HG02852 (cell line): ENCODE data around the gene MECP2.
"Not testable (repeated sequence)": the region's sequence is repeated elsewhere in the genome, so short reads cannot be mapped to it uniquely, and the experiment has no call there.

ENCODE experiments used
- ATAC-seq: cut with Tn5 transposase; IDR thresholded peaks from one replicate; pipeline ENCODE4 v1.9.1; 2021; ENCODE audit warnings: mild to moderate bottlenecking, moderate library complexity; ENCODE audit not compliant: unreplicated experiment

Gene MECP2

GRCh38 chrX:154000051-154000450 is 97.5 kb downstream of the MECP2 start:
- no peak for ATAC-seq

GRCh38 chrX:153999359-154000037 is 98.0 kb downstream of the MECP2 start:
- ATAC-seq = no peak

GRCh38 chrX:153995504-153995903 is 102.0 kb downstream of the MECP2 start:
- ATAC-seq = no peak

GRCh38 chrX:153994398-153994797 is 103.1 kb downstream of the MECP2 start:
- ATAC-seq = not testable (repeated sequence)

- ATAC-seq = no peak
Observed at GRCh38 chrX:153993978-153994377, 103.5 kb downstream of the MECP2 start.

- ATAC-seq = no peak
Observed at GRCh38 chrX:153993079-153993478, 104.4 kb downstream of the MECP2 start.

GRCh38 chrX:153992180-153992579 is 105.3 kb downstream of the MECP2 start:
- ATAC-seq = no peak

GRCh38 chrX:153991013-153991580 is 106.4 kb downstream of the MECP2 start:
- ATAC-seq = no peak

GRCh38 chrX:153989973-153990655 is 107.4 kb downstream of the MECP2 start:
- ATAC-seq = no peak

- ATAC-seq = no peak
Observed at GRCh38 chrX:153988493-153988892, 109.0 kb downstream of the MECP2 start.

- ATAC-seq = no peak
Observed at GRCh38 chrX:153984351-153985178, 113.0 kb downstream of the MECP2 start.

- no peak for ATAC-seq
Observed at GRCh38 chrX:153983321-153983801, 114.2 kb downstream of the MECP2 start.

GRCh38 chrX:153981771-153982533 is 115.6 kb downstream of the MECP2 start:
- no peak for ATAC-seq

GRCh38 chrX:153981231-153981630 is 116.3 kb downstream of the MECP2 start:
- no peak for ATAC-seq

- ATAC-seq = not testable (repeated sequence)
Observed at GRCh38 chrX:153980394-153980793, 117.1 kb downstream of the MECP2 start.

GRCh38 chrX:153974726-153975286 is 122.7 kb downstream of the MECP2 start:
- no peak for ATAC-seq

- ATAC-seq = no peak
Observed at GRCh38 chrX:153974003-153974725, 123.4 kb downstream of the MECP2 start.

GRCh38 chrX:153973127-153974002 is 124.2 kb downstream of the MECP2 start:
- no peak for ATAC-seq
